Endothelial cell (in vitro differentiated cells): Measurements from ENCODE around the gene SLC2A5. TPM values are rescaled to one million over a fixed set of nuclear protein-coding genes. Genes with fewer than 3 reads are reported as not detected.

Source experiments
- DNase-seq: peaks from one replicate; pipeline ENCODE4 v3.0.0; 2021; ENCODE audit warnings: low spot score
- H3K27ac Mint-ChIP-seq: one replicate; pipeline ENCODE4 v1.8.0; 2021; ENCODE audit warnings: mixed read lengths, inconsistent platforms; ENCODE audit not compliant: unreplicated experiment
- H3K27me3 Mint-ChIP-seq: one replicate; pipeline ENCODE4 v1.8.0; 2021; ENCODE audit warnings: mild to moderate bottlenecking, moderate library complexity, mixed read lengths, inconsistent platforms; ENCODE audit not compliant: unreplicated experiment
- H3K36me3 Mint-ChIP-seq: one replicate; pipeline ENCODE4 v1.8.0; 2021; ENCODE audit warnings: mild to moderate bottlenecking, low read depth, mixed read lengths, inconsistent platforms; ENCODE audit not compliant: unreplicated experiment
- H3K4me1 Mint-ChIP-seq: one replicate; pipeline ENCODE4 v1.8.0; 2021; ENCODE audit warnings: mild to moderate bottlenecking, mixed read lengths, inconsistent platforms; ENCODE audit not compliant: unreplicated experiment
- H3K4me3 Mint-ChIP-seq: one replicate; pipeline ENCODE4 v1.8.0; 2021; ENCODE audit warnings: mild to moderate bottlenecking, mixed read lengths, inconsistent platforms; ENCODE audit not compliant: unreplicated experiment
- H3K9me3 Mint-ChIP-seq: one replicate; pipeline ENCODE4 v1.8.0; 2021; ENCODE audit warnings: mixed read lengths, inconsistent platforms; ENCODE audit not compliant: unreplicated experiment
- CTCF ChIP-seq: fragments of 200-600 bp; sonication (generic); IDR thresholded peaks from one replicate; pipeline ENCODE4 v1.5.0; 2021; ENCODE audit warnings: antibody characterized with exemption; ENCODE audit not compliant: unreplicated experiment
- total RNA-seq: library from RNA; stranded (reverse); fragmentation: NEBNext Ultra II Directional; extraction: Animal tissue kit (Norgen Biotek cat#: 25700); gene quantifications from one replicate; pipeline ENCODE4 v1.2.1, GENCODE V29; 2021; ENCODE audit not compliant: unreplicated experiment

The SLC2A5 gene
- total RNA-seq, 1 donor from 2014 or later, result not detected

- no peaks in the 10 kb centered on the region for H3K36me3 Mint-ChIP-seq
- no peak for TF ChIP-seq CTCF
- H3K27me3 Mint-ChIP-seq, result peaks cover 7% of the 10 kb centered on the region
- no peaks in the 10 kb centered on the region for H3K9me3 Mint-ChIP-seq
- no peak overlapping the region for H3K27ac Mint-ChIP-seq
- DNase-seq, result no peak
- H3K4me1 Mint-ChIP-seq, result peaks cover 5% of the 10 kb centered on the region
- H3K4me3 Mint-ChIP-seq, result no peak overlapping the region
These were observed 55.6 kb downstream of the SLC2A5 start for GRCh38 chr1:9013819-9014218.

- Mint-ChIP-seq H3K27ac (no peak overlapping the region), H3K36me3 (no peaks in the 10 kb centered on the region), H3K4me3 (peak overlapping the region; percentile 62), H3K27me3 (peaks cover 8% of the 10 kb centered on the region), H3K9me3 (no peaks in the 10 kb centered on the region), H3K4me1 (peaks cover 5% of the 10 kb centered on the region)
- TF ChIP-seq CTCF, result no peak
- no peak for DNase-seq
These were observed 58.6 kb downstream of the SLC2A5 start for GRCh38 chr1:9010781-9011323.

DNA sequence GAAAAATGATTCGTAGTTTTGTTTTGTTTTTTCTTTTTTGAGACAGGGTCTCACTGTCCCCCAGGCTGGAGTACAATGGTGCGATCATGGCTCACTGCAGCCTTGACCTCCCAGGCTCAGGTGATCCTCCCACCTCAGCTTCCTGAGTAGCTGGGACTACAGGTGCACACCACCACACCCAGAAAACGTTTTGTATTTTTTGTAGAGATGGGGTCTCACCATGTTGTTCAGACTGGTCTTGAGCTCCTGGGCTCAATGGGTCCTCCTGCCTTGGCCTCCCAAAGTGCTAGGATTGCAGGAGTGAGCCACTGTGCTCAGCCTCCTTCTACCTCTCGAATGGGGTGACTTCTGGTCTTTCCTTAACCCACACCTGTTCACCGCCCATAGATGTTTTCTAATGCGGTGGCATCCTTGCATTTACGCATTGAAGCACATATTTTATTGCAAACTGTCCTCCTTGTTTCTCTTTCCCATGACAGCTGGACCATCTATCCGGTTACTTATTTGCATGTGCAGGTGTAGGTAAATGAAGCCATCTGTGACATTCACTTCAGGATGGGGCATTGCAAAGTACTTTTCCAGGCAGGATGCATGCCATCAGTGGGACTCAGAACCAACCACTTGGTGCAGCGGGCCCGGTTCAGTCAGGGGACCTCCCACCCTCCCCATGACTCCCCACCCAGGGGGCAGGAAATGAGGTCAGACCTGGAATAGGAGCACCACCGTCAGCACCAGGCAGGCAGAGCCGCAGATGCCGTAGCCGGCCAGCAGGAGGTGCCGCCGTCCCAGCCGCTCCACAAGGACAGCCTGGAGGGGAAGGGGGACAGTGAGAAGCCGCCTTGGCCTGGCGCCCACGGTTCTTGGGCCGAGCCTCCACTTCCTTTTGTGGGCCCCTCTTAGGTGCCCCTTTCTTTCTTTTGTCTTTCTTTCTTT, 59.7 kb downstream of the SLC2A5 start:
- Mint-ChIP-seq H3K27ac (no peak overlapping the region), H3K36me3 (no peaks in the 10 kb centered on the region), H3K4me3 (no peak overlapping the region), H3K9me3 (no peaks in the 10 kb centered on the region), H3K4me1 (peaks cover 5% of the 10 kb centered on the region), H3K27me3 (peaks cover 8% of the 10 kb centered on the region)
- peak; percentile 64 for DNase-seq
- peak; percentile 59 for TF ChIP-seq CTCF

GRCh38 chr1:9008236-9008635, 61.2 kb downstream of the SLC2A5 start:
- Mint-ChIP-seq H3K27me3 (peaks cover 10% of the 10 kb centered on the region), H3K9me3 (no peaks in the 10 kb centered on the region), H3K4me1 (peaks cover 5% of the 10 kb centered on the region), H3K36me3 (no peaks in the 10 kb centered on the region), H3K27ac (no peak overlapping the region), H3K4me3 (no peak overlapping the region)
- TF ChIP-seq CTCF, result no peak
- no peak for DNase-seq

DNA sequence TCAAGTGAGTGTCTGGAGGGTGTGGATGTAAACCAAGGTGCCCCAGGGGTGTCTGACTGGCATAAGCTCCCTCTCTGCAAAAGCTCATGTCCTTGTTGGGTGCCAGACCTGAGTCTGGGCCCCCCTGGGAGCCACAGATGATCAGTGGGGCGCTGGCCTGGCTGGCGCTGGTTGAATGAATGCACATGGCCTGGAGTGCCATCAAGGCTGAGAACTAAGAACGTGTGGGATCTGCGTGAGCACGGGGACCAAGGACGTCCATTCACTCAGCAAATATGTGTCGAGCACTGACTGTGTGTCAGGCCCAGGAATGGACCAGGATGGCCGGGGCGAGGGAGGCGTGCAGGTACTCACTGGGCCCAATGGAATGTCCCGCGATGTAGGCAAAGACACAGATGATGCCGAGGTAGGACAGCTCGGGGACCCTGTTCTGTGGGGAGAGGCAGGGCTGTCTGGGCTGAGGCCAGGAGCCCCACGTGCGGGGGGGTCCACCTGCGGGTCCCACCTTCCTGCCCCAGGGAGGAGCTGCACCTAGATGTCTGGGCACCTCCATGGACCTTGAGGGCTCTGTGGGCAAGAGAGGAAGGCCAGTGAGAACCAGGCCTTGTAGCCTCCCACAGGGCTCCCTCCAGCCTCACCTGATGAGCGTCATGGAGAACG, 62.3 kb downstream of the SLC2A5 start:
- no peaks in the 10 kb centered on the region for H3K36me3 Mint-ChIP-seq
- TF ChIP-seq CTCF, result no peak
- H3K27me3 Mint-ChIP-seq, result peaks cover 10% of the 10 kb centered on the region
- DNase-seq, result no peak
- peaks cover 5% of the 10 kb centered on the region for H3K4me1 Mint-ChIP-seq
- no peak overlapping the region for H3K4me3 Mint-ChIP-seq
- H3K9me3 Mint-ChIP-seq, result no peaks in the 10 kb centered on the region
- H3K27ac Mint-ChIP-seq, result no peak overlapping the region
